Heart left ventricle (tissue), 13 donors: ENCODE measurements around the gene POU4F2.

Source experiments
- POLR2A ChIP-seq, 2 donors: fragments of 450-650 bp; IDR thresholded peaks; one replicate each; pipeline ENCODE4 v1.6.1; 2017; ENCODE audit warnings: antibody characterized with exemption in 2 of 2, mild to moderate bottlenecking in 2 of 2, moderate library complexity in 2 of 2
- TF ChIP-seq, protein P1 (sequence below), 12 donors: fragments of 200-600 bp; sonication (generic) in 4 of 12; IDR thresholded peaks; one replicate each; pipeline versions ENCODE4 v1.5.0 to v1.8.0; 2018 to 2022; ENCODE audit warnings: antibody characterized with exemption in 12 of 12, mild to moderate bottlenecking in 5 of 12
- donor health status: ischemic (EF 13 %, LVEDD 7.1; RV severe dilation, severe dysfunction).
- donor health status: DM: no; HTN: yes; CAD: no.
- donor health status: DM: no; HTN: no; CAD: no.
- donor health status: ischemic (EF 25% LVEDD 6.9; RV normal size, moderate dysfunction).
- donor health status: ischemic (EF 25% LVEDD 5.7; RV mildly dilated, moderate dysfunction).
- donor health status: ischemic (EF 35%, LVEDD 5.7; RV mildly dilated, moderate dysfunction).
- donor health status: nonischemic (EF 11% LVEDD 7.7; RV severe dilation, severe dysfunction).
- donor health status: DM: yes; HTN: yes; CAD: no.
- donor health status: PGD.
- donor health status: ischemic (EF 29% LVEDD 5.4; RV normal size, mild dysfunction).
- donor health status: nonischemic (EF 23%, LVEDD 6.1; RV moderate dilation, normal function).

DNA sequence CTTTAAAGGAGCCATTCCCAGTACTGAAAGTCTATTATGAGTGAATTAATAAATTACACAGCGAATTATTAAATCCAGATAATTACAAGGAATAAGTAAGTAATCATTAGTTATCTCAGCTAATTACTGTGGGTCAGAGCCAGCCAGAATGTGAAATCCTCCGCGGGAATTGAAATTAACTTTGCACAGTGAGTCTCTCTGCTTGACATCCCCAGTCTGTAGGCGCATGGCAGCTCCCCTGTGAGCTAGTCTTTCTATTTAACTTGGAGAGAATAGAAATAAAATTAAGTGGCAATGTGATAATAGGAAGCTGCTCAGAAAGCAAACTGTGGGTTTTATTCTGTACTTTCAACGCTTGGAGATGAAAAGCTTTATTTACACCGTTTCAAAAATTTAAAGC is 7.2 kb downstream of the POU4F2 start:
- TF ChIP-seq, protein P1, sequence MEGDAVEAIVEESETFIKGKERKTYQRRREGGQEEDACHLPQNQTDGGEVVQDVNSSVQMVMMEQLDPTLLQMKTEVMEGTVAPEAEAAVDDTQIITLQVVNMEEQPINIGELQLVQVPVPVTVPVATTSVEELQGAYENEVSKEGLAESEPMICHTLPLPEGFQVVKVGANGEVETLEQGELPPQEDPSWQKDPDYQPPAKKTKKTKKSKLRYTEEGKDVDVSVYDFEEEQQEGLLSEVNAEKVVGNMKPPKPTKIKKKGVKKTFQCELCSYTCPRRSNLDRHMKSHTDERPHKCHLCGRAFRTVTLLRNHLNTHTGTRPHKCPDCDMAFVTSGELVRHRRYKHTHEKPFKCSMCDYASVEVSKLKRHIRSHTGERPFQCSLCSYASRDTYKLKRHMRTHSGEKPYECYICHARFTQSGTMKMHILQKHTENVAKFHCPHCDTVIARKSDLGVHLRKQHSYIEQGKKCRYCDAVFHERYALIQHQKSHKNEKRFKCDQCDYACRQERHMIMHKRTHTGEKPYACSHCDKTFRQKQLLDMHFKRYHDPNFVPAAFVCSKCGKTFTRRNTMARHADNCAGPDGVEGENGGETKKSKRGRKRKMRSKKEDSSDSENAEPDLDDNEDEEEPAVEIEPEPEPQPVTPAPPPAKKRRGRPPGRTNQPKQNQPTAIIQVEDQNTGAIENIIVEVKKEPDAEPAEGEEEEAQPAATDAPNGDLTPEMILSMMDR (IDR thresholded peaks at IDR 0.05) = no peak
- TF ChIP-seq POLR2A (IDR thresholded peaks at IDR 0.05) = no peak
